Neural crest cell (in vitro differentiated cells): ENCODE results near the gene IAH1. TPM values are rescaled to one million over a fixed set of nuclear protein-coding genes. Genes with fewer than 3 reads are reported as not detected.
"Not testable (repeated sequence)": the region's sequence is repeated elsewhere in the genome, so short reads cannot be mapped to it uniquely, and the experiment has no call there.

Experiments used
- DNase-seq: peaks from one replicate; pipeline ENCODE4 v3.0.0; 2021; ENCODE audit warnings: low read depth, mixed read lengths, low spot score
- H3K27ac Mint-ChIP-seq: one replicate; pipeline ENCODE4 v1.8.0; 2021; ENCODE audit warnings: mild to moderate bottlenecking, mixed read lengths; ENCODE audit not compliant: unreplicated experiment
- H3K27me3 Mint-ChIP-seq: 2 replicates; pipeline ENCODE4 v1.8.0; 2021; ENCODE audit warnings: low read depth, mild to moderate bottlenecking, mixed read lengths
- H3K36me3 Mint-ChIP-seq: 2 replicates; pipeline ENCODE4 v1.8.0; 2021; ENCODE audit warnings: low read depth, mild to moderate bottlenecking, mixed read lengths
- H3K4me1 Mint-ChIP-seq: 2 replicates; pipeline ENCODE4 v1.8.0; 2021; ENCODE audit warnings: mixed read lengths
- H3K4me3 Mint-ChIP-seq: one replicate; pipeline ENCODE4 v1.8.0; 2021; ENCODE audit warnings: mild to moderate bottlenecking, mixed read lengths
- H3K9me3 Mint-ChIP-seq: 2 replicates; pipeline ENCODE4 v1.8.0; 2021; ENCODE audit warnings: mixed read lengths
- CTCF ChIP-seq: fragments of 200-600 bp; sonication (generic); conservative IDR thresholded peaks from 2 replicates; pipeline ENCODE4 v1.5.0; 2021; ENCODE audit warnings: antibody characterized with exemption, mild to moderate bottlenecking
- total RNA-seq: library from RNA; stranded (reverse); gene quantifications from 2 replicates; pipeline ENCODE4 v1.2.1, GENCODE V29; 2021

The IAH1 gene
- total RNA-seq, 1 donor from 2014 or later = 38.6 TPM

DNA sequence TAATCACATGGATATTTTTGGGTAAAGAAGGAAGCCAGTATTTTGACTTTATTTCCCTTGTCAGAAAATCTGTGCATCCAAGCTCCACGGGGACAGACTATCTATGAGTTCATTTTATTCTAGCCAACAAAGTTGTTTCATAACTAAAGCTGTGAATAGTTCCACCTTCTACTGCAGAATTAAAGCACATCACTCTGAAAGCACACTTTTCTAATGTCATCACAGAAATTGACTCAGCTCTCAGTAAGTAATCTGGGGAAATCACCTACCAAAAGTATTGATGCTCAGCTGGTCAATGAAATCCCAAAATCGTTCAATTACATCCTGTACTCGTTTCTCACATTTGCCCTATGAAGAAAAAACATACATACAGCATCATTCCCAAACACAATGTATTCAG lies 19.1 kb downstream of the IAH1 start:
- DNase-seq = no peak
- Mint-ChIP-seq H3K4me3 (no peak overlapping the region), H3K27ac (no peak overlapping the region), H3K36me3 (peaks cover 20% of the 10 kb centered on the region), H3K9me3 (no peaks in the 10 kb centered on the region), H3K4me1 (peaks cover 4% of the 10 kb centered on the region), H3K27me3 (no peaks in the 10 kb centered on the region)
- TF ChIP-seq CTCF = no peak

DNA sequence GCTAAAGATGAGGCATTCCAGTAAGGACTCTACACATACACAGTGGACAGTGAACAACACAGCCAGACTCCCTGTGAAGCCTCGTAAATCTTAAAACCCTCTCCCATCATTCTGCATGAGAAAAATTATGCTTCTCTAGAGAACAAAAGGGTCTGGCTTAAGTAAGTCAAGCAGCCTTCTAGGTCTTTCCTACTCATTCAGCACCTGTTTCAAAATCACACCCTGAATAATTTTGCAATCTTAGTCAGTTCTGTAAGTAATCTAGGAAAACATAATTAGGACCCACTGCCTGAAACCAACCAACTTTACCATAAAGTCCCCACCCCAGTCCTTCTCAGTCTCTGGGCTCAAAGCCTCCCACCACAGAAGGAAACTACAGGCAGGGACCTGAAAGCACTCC lies 19.7 kb downstream of the IAH1 start:
- H3K4me1 Mint-ChIP-seq = peaks cover 4% of the 10 kb centered on the region
- no peaks in the 10 kb centered on the region for H3K9me3 Mint-ChIP-seq
- H3K4me3 Mint-ChIP-seq = no peak overlapping the region
- DNase-seq = no peak
- no peak for TF ChIP-seq CTCF
- H3K36me3 Mint-ChIP-seq = peaks cover 18% of the 10 kb centered on the region
- no peak overlapping the region for H3K27ac Mint-ChIP-seq
- no peaks in the 10 kb centered on the region for H3K27me3 Mint-ChIP-seq

DNA sequence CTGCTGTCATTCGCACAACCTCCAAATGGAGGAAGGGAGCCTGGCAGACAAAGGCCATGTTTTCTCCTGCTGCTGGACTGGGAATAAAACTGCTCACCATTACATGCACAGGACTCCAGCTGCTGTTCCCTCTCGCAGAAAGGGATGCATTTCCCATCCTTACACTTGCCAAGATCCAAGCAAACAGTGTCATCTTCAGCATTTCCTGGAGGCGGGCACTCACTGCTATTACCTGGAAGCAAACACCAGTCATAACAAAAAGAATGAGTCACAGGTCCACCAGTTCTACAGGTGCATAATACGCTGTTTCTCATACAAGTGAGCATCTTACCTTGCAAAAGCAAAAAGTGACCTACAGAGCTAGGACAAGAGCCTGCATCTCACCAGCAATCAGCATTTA lies 22.7 kb downstream of the IAH1 start:
- Mint-ChIP-seq H3K36me3 (peaks cover 13% of the 10 kb centered on the region), H3K4me3 (no peak overlapping the region), H3K4me1 (peaks cover 4% of the 10 kb centered on the region), H3K27ac (no peak overlapping the region), H3K9me3 (no peaks in the 10 kb centered on the region), H3K27me3 (no peaks in the 10 kb centered on the region)
- no peak for DNase-seq
- TF ChIP-seq CTCF = no peak

DNA sequence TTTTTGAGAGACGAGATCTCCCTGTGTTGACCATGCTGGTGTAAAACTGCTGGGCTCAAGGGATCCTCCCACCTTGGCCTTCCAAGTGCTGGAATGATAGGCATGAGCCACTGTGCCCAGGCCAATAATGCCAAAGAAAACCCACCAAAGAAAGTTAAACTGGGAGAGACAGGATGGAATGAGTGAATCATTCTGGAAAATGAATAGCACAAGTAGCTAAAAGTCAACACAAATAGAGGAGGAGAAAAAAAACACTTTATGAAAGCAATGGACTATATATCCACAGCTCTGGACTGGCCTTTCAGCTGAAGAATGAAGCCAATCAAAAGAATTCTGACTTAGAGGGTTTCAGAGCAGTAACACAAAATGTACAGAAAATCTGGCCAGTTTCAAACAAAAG lies 23.9 kb downstream of the IAH1 start:
- no peaks in the 10 kb centered on the region for H3K9me3 Mint-ChIP-seq
- no peak overlapping the region for H3K4me3 Mint-ChIP-seq
- peaks cover 16% of the 10 kb centered on the region for H3K36me3 Mint-ChIP-seq
- no peak for TF ChIP-seq CTCF
- peaks cover 4% of the 10 kb centered on the region for H3K4me1 Mint-ChIP-seq
- H3K27ac Mint-ChIP-seq = no peak overlapping the region
- no peaks in the 10 kb centered on the region for H3K27me3 Mint-ChIP-seq
- no peak for DNase-seq

- no peak for DNase-seq
- Mint-ChIP-seq H3K27ac (peak overlapping the region; percentile 29), H3K4me1 (peaks cover 19% of the 10 kb centered on the region), H3K9me3 (no peaks in the 10 kb centered on the region), H3K4me3 (no peak overlapping the region), H3K36me3 (peaks cover 13% of the 10 kb centered on the region), H3K27me3 (no peaks in the 10 kb centered on the region)
- no peak for TF ChIP-seq CTCF
Observed at GRCh38 chr2:9508931-9509330, 34.6 kb downstream of the IAH1 start.

DNA sequence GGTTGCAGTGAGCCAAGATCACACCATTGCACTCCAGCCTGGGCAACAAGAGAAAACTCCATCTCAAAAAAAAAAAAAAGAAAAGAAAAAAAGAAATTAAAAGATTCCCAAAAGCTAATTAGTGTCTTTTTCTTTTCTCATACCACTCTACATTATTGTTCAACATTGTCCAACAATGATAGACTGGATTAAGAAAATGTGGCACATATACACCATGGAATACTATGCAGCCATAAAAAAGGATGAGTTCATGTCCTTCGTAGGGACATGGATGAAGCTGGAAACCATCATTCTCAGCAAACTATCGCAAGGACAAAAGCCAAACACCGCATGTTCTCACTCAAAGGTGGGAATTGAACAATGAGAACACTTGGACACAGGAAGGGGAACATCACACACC lies 39.6 kb downstream of the IAH1 start:
- Mint-ChIP-seq H3K36me3 (peaks cover 20% of the 10 kb centered on the region), H3K4me1 (peaks cover 13% of the 10 kb centered on the region)
- not testable (repeated sequence) for H3K27ac Mint-ChIP-seq, H3K9me3 Mint-ChIP-seq, DNase-seq, H3K4me3 Mint-ChIP-seq, H3K27me3 Mint-ChIP-seq
